Measurements from ENCODE around the gene INSRR. TPM values are rescaled to one million over a fixed set of nuclear protein-coding genes. Genes with fewer than 3 reads are reported as not detected.

The INSRR gene
- total RNA-seq, 1 donor from 2014 or later, result not detected

DNA sequence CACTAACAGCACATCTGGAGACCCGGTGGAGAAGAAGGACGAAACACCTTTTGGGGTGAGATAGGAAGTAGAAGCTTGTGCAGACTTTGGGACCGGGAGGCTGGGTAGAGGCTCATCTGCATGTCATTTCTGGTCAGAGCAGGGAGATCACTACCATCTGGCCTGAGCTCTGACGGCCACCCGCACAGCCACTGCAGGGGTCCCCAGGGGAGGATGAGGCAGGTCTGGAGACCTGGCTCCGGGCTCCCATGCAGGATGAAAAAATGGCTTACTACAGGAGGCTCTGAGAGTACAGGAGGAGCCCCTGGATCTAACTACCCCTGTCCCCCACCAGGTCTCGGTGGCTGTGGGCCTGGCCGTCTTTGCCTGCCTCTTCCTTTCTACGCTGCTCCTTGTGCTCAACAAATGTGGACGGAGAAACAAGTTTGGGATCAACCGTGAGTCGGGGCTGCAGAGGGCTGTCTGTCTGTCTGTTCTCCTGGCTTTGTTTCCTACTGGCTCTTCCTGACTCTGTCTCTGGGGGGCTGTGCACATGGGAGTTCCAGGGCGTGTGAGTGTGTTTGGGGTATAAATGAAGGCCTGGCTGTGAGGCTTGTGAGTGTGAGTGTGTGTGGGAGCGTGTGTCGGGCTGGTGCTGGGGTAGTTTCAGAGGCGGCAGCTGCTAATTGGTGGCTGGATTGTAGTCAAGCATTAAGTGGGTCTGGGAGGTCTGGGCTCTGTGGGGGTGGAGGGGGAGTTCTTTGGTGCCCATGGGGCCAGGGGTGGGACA is 15.8 kb upstream of the INSRR start:
- no peaks in the 10 kb centered on the region for H3K36me3 Mint-ChIP-seq (ENCODE audit: low read depth)
- TF ChIP-seq, protein P1, sequence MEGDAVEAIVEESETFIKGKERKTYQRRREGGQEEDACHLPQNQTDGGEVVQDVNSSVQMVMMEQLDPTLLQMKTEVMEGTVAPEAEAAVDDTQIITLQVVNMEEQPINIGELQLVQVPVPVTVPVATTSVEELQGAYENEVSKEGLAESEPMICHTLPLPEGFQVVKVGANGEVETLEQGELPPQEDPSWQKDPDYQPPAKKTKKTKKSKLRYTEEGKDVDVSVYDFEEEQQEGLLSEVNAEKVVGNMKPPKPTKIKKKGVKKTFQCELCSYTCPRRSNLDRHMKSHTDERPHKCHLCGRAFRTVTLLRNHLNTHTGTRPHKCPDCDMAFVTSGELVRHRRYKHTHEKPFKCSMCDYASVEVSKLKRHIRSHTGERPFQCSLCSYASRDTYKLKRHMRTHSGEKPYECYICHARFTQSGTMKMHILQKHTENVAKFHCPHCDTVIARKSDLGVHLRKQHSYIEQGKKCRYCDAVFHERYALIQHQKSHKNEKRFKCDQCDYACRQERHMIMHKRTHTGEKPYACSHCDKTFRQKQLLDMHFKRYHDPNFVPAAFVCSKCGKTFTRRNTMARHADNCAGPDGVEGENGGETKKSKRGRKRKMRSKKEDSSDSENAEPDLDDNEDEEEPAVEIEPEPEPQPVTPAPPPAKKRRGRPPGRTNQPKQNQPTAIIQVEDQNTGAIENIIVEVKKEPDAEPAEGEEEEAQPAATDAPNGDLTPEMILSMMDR (IDR thresholded peaks at IDR 0.05), result no peak
- no peak overlapping the region for H3K27ac Mint-ChIP-seq (ENCODE audit: unreplicated experiment)
- peaks cover 23% of the 10 kb centered on the region for H3K27me3 Mint-ChIP-seq (ENCODE audit: low read depth)
- DNase-seq (ENCODE audit: low spot score), result no peak
- no peak overlapping the region for H3K4me3 Mint-ChIP-seq (ENCODE audit: unreplicated experiment)
- no peaks in the 10 kb centered on the region for H3K9me3 Mint-ChIP-seq (ENCODE audit: low read depth)
- H3K4me1 Mint-ChIP-seq (ENCODE audit: low read depth), result peaks cover 10% of the 10 kb centered on the region

DNA sequence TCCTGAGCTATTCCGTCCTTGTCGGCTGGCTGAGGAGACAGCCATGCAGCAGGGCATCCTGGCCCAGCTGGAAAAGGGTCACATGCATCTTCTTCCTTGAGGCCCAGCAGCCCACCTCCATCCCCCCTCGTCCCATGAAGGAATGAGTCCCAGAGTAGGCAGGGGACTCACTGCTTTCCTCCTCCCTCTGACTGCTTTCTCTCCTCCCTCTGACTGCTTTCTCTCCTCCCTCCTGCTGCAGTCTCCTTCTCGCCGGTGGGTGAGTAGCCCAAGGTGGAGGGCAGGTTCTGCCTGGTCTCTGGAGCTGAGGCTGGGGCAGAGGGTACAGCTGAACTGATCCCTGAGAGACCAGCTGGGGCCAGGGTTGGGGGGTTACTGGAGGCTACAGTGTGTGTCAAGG is 15.2 kb upstream of the INSRR start:
- Mint-ChIP-seq H3K27me3 (ENCODE audit: low read depth) (peaks cover 19% of the 10 kb centered on the region), H3K9me3 (ENCODE audit: low read depth) (no peaks in the 10 kb centered on the region), H3K36me3 (ENCODE audit: low read depth) (no peaks in the 10 kb centered on the region), H3K4me3 (ENCODE audit: unreplicated experiment) (no peak overlapping the region), H3K4me1 (ENCODE audit: low read depth) (peaks cover 10% of the 10 kb centered on the region), H3K27ac (ENCODE audit: unreplicated experiment) (no peak overlapping the region)
- DNase-seq (ENCODE audit: low spot score), result no peak
- TF ChIP-seq, protein P1 (IDR thresholded peaks at IDR 0.05), result no peak

DNA sequence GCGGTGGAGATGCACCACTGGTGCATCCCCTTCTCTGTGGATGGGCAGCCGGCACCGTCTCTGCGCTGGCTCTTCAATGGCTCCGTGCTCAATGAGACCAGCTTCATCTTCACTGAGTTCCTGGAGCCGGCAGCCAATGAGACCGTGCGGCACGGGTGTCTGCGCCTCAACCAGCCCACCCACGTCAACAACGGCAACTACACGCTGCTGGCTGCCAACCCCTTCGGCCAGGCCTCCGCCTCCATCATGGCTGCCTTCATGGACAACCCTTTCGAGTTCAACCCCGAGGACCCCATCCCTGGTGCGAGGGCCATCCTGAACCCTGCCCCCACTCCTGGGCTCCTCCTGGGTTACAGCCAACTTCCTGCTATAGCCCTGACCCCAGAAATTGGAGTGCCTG is 14.7 kb upstream of the INSRR start:
- Mint-ChIP-seq H3K27me3 (ENCODE audit: low read depth) (peaks cover 15% of the 10 kb centered on the region), H3K27ac (ENCODE audit: unreplicated experiment) (no peak overlapping the region), H3K4me3 (ENCODE audit: unreplicated experiment) (no peak overlapping the region), H3K36me3 (ENCODE audit: low read depth) (no peaks in the 10 kb centered on the region), H3K4me1 (ENCODE audit: low read depth) (peaks cover 10% of the 10 kb centered on the region), H3K9me3 (ENCODE audit: low read depth) (no peaks in the 10 kb centered on the region)
- DNase-seq (ENCODE audit: low spot score), result no peak
- TF ChIP-seq, protein P1 (IDR thresholded peaks at IDR 0.05), result no peak

DNA sequence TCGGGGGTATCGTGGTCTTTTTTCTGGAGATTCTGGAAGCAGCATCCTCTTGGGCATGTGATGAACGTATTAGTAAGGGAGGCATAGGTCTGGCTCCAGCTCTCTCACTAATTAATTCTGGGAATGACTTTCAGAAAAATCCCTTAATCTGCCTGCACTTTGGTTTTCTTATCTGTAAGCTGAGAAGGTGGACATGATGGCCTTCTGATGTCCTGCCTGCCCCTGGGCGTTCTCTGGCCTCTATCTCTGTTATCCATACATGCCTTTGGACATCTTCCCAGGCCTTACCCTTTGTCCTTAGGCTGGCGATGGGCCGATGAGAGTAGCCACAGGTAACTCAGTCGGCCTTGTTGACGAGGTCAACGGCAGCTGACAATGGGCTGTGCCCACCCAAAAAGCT is 10.5 kb upstream of the INSRR start:
- H3K36me3 Mint-ChIP-seq (ENCODE audit: low read depth), result no peaks in the 10 kb centered on the region
- H3K27me3 Mint-ChIP-seq (ENCODE audit: low read depth), result peaks cover 11% of the 10 kb centered on the region
- no peak for DNase-seq (ENCODE audit: low spot score)
- TF ChIP-seq, protein P1 (IDR thresholded peaks at IDR 0.05), result no peak
- H3K27ac Mint-ChIP-seq (ENCODE audit: unreplicated experiment), result no peak overlapping the region
- peaks cover 10% of the 10 kb centered on the region for H3K4me1 Mint-ChIP-seq (ENCODE audit: low read depth)
- no peak overlapping the region for H3K4me3 Mint-ChIP-seq (ENCODE audit: unreplicated experiment)
- H3K9me3 Mint-ChIP-seq (ENCODE audit: low read depth), result no peaks in the 10 kb centered on the region

DNA sequence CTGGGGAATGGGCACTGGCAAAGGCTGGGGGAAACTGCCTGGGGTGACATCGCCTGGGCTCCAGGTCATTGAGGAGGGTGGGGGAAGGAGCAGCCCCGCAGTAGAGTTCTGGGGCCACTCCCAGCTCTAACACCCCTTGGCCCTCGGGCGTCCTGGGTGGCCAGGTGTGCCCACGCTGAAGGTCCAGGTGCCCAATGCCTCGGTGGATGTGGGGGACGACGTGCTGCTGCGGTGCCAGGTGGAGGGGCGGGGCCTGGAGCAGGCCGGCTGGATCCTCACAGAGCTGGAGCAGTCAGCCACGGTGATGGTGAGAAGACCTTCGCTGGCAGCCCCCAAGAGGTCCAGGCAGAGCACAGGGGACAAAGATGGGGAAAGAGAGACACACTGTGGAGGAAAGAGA is 9.4 kb upstream of the INSRR start:
- no peak overlapping the region for H3K27ac Mint-ChIP-seq (ENCODE audit: unreplicated experiment)
- H3K4me1 Mint-ChIP-seq (ENCODE audit: low read depth), result peaks cover 10% of the 10 kb centered on the region
- H3K27me3 Mint-ChIP-seq (ENCODE audit: low read depth), result peaks cover 22% of the 10 kb centered on the region
- TF ChIP-seq, protein P1 (IDR thresholded peaks at IDR 0.05), result no peak
- no peaks in the 10 kb centered on the region for H3K9me3 Mint-ChIP-seq (ENCODE audit: low read depth)
- no peak overlapping the region for H3K4me3 Mint-ChIP-seq (ENCODE audit: unreplicated experiment)
- no peak for DNase-seq (ENCODE audit: low spot score)
- H3K36me3 Mint-ChIP-seq (ENCODE audit: low read depth), result no peaks in the 10 kb centered on the region

Data from chondrocyte (in vitro differentiated cells).